NCI-H345 treated with DMSO at 0.1 percent for 48 hours (cell line): ENCODE data around the gene RPS16.

ENCODE experiments used
- DNase-seq: peaks from one replicate; lab custom pipeline; 2025; ENCODE audit not compliant: unreplicated experiment; lab: John Stamatoyannopoulos, UW

Gene RPS16

DNA sequence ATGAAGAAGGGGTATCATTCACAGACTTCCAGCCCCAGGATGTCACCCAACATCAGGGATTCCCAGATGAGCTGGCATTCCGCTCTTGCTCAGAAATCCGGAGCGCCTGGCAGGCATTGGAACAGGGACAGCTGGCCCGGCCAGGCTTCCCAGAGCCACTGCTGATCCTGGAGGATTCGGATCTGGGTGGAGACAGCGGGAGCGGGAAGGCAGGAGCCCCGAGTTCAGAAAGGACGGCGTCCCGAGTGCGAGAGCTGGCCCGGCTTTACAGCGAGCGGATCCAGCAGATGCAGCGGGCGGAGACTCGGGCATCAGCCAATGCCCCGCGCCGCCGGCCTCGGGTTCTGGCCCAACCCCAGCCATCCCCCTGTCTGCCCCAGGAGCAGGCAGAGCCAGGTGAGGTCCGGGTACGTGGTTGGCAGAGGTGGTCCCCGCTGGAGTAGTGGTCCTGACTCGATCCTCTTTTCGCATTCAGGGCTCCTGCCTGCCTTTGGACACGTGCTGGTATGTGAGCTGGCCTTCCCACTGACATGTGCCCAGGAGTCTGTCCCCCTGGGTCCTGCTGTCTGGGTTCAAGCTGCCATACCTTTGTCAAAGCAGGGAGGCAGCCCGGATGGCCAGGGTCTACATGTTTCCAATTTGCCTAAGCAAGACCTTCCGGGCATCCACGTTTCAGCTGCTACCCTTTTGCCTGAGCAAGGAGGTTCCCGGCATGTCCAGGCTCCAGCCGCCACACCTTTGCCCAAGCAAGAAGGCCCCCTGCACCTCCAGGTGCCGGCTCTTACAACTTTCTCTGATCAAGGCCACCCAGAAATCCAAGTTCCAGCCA is 12.3 kb downstream of the RPS16 start:
- no peak for DNase-seq

DNA sequence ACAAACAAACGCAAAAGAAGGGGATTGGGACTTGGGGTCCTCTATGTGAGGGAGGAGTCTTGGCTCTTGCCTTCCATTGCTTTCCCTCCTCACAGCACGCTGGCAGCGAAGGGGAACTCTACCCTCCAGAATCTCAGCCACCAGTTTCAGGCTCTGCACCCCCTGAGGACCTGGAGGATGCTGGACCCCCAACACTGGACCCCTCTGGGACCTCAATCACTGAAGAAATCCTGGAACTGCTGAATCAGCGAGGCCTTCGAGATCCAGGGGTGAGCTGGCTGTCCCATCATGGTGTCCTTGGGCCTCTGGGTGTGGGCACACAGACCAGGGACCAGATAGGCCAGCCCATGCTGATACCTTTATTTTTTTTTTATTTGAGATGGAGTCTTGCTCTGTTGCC is 13.7 kb downstream of the RPS16 start:
- no peak for DNase-seq

DNA sequence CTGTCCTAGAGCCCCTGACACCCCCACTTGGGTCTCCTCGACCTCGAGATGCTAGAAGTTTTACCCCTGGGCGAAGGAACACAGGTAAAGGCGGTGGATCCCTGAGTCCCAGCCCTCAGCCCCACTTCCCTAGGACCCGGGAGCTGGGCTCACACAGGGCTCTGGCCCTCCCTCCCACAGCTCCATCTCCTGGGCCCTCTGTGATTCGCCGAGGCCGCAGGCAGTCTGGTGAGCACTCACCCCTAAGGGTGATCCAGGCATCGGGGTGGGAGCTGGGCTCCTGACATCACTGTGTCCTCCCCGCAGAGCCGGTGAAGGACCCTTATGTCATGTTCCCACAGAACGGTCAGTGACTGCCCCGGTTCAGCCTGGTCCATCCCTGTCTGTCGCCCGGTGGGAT is 15.0 kb downstream of the RPS16 start:
- DNase-seq = no peak

DNA sequence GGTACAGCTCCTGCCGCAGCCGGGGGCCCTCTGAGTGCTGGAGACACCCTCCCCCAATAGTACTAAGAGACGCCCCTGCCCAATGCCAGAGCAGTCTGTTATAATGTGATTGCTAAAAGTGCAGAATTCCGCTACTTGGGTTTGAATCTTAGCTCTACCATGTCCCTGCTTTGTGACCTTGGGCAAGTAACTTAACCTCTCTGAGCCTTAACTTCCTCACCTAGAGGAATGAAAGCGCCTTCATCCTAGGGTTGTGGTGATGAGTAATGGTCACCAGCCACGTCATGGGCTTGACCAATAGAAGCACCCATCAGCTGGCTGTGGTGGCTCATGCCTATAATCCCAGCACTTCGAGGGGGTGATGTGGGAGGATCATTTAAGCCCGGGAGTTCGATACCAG is 16.7 kb downstream of the RPS16 start:
- no peak for DNase-seq

DNA sequence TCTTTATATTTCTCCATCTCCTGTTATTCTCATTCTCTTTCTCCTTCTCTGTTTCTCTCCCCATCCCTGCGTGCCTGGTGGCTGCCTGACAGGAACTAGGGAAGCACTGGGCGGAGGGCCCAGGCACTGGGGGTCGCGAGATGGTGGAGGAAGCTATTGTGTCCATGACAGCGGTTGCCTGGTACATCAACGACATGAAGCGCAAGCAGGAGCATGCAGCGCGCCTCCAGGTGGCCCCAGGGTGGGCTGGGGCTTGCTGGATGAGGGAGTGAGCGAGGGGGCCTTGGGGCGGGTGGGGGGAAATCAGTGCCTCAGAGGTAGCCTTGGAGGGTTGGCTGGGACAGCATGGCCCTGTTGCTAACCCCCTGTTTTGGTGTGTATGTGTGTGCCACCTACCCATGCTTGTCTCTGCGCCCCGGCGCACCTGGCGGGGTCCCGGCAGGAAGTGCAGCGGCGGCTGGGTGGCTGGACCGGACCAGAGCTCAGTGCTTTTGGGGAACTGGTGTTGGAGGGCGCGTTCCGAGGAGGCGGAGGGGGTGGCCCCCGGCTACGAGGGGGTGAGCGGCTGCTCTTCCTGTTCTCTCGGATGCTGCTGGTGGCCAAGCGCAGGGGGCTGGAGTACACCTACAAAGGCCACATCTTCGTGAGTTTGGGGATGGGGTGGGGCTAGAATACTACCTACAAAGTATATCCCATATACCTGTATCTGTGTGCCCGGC is 18.1 kb downstream of the RPS16 start:
- DNase-seq = no peak

DNA sequence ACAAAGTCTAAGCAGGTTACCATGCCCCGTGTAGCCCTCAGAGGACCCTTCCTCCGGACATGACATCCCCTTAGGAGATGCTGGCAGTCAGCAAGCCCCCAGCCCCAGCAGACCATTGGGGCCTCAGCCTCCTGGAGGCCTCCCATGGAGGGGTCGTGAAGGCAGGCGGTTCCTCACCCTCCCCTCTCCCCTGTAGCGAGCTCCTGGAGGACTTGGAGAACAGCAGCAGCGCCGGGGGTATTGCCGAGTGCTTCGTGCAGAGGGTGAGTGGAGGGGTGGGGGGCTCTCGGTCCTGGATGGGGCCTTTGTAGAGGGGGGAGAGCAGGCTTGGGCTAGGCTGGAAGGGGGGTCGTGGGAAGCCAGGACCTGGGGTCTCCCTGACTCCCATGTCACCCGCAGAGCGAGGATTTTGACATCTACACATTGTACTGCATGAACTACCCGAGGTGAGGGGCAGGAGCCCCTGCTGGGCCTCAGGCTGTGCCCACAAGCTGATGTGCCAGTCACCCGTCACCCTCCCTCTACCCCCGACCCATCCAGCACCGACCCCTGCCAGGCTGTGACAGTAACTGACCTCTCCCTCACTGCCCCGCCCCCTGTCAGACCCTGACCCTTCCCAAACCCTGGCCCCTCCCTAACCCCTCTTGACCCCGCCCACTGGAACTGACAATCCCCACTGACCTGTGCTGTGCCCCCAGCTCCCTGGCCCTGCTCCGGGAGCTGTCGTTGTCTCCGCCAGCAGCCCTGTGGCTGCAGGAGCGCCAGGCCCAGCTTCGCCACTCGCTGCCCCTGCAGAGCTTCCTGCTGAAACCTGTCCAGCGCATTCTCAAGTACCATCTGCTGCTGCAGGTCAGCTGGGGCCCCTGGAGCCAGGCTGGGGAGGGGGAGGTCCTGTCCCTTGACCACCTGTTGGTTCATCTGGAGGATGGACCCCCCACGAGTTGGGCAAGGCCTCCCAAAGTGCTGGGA is 19.3 kb downstream of the RPS16 start:
- no peak for DNase-seq

DNA sequence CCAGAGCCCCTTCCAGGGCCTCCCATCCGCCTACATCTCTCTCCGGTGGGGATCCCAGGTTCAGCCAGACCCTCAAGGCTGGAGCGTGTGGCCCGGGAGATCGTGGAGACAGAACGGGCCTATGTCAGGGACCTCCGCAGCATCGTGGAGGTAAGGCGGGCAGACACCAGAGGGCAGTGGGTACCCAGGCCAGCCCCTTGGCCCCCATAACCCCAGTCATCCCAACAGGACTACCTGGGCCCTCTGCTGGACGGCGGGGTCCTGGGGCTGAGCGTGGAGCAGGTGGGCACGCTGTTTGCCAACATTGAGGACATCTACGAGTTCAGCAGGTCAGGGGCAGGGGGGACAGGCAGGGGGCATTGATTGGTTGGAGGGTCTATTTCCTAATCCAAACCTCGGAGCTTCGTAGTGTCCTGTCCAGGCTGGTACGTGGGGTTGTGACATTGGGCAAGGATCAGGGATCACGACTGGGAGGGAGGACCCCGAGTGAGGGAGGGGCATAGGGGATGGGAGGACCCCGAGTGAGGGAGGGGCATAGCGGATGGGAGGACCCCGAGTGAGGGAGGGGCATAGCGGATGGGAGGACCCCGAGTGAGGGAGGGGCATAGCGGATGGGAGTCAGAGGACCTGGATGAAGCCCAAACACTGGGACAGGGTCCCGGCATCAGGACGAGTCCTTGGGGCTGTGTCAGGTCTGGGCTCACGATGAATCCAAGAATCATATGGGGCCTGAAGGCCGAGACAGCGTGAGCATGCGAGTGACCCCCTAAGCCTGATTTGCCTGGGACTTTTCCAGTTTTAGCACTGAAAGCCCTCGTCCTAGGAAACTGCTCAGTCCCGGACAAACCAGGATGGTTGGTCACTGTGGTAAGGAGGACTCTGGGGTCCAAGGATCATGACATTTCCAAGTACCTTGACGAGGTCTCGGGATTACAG is 20.4 kb downstream of the RPS16 start:
- no peak for DNase-seq

DNA sequence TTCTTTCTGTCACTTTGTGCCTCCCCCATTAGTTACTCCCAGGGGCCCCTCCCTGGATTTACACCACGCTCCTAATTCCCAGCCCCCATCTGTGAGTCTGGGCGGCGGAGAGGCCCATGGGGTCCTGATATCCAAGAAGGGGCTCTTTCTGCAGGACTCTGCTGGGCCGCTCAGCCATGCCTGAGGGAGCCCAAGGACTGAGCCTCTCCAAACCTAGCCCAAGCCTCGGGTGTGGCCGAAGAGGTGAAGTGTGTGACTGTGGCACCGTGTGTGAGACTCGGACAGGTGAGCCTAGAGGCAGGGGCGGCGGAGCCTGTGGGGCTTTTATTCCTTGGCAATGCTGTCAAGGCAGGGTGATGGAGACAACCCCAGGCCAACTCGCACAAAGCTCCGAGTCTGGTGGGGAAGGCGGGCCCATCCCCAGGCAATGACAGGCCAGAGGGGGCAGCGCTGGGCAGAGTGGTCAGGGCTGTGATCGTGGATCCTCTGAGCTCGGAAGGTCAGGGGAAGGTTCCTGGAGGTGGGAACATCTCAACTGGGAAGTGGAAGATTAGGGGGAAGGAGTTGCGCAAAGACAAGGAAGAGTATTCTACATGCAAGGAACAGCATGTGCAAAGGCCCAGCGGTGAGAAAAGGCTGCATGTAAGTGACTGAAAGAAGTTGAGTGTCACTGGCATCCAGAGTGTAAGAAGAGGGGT is 21.7 kb downstream of the RPS16 start:
- no peak for DNase-seq

DNA sequence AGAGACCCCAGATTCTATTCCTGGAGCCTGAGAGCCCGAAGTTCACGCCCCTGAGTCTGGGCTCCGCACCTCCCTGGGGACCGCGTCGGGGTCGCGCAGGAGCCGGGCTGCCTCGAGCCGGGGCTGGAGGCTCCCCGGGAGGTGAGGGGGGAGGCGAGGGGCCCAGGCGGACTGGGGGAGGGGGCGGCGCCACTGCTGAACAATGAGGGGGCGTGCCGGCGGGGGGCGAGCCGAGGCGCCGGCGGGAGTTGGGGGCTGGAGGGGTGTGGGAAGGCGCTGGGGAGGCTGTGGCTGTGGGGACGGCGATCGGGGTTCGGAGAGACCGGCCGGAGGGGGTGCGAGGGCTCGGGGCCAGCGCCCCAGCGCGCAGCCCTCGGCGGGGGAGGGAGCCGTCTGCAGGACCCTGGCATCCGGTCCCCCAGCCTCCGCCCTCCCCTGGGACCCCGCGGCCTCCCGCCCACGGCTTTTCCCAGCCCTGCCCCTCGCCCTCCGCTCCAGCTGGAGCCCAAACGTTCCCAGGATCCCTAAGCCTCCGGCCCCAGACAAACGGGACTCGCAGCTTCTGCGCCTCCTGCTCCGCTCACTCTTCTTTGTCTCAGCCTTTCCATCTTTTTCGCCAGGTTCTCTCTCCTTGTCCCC is 22.4 kb downstream of the RPS16 start:
- DNase-seq = peak; percentile 62

DNA sequence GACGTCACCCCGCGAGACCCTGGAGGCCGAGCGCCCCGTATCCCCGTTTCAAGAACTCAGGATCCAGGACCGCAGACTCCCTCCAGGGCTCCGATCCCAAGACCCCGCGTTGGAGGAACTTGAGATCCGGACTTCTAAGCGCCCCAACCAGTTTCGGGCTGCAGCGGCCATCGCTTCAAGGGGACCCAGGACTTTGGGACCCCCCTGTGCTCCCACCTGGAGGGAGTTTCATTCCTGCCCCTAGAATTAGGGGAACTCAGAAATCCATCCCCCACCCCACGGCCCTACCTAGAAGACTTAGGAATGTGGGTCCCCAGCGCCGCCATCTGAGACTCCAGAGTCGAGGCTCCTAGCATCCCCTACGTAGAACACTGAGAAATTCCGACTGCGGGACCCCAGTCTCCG is 22.9 kb downstream of the RPS16 start:
- DNase-seq = no peak

DNA sequence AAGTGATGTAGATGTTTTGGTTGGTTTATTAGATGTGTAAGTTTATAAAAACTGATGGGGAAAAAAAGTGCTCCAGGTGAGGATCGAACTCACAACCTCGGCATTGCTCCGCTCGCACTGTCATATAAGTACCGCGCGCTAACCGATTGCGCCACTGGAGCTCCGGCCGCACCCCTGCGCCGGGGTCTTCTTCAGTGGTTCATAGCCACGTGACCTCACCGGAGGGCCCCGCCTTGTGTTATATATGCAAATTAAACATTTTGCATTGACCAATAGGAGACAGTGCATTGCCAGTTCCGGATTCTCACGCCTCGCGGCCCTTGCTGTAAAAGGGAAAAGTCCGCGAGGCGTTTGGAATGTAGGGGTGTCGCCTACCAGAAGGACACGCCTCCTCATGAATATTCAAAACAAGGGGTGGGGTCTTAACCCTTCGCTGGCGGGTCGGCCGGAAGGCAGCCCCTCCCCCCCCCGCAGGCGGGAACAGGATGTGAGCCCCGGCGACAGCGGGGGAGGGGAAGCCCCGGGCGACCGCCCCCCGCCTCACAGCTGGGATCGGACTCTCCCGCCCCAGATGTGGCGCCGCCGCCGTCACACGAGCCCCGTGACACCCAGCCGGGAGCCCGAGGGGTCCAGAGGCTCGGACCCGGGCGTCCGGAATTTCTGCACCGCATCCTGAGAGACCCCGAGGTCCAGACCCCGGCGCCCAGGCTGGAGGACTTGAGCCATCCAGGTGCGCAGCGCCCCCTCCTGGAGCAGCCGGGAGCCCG is 23.5 kb downstream of the RPS16 start, which contains the start of gene PLEKHG2:
TSS of gene PLEKHG2 (plus strand) at position 570 of the 767 bp plus-strand sequence. CDS start 1,418 bp downstream, outside the sequence.
- DNase-seq = peak; percentile 100

DNA sequence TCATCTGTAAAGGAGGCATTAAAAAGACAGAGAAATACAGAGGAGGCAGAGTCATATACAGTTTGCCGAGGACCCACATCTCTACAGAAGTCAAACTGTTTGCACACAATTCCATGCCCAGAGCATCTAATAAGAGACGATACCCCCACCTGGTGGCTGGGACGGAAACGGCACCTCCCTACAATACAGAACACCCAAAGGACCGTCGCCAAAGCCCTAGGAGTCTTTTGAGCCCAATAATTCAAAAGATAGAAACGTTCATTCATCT is 24.0 kb downstream of the RPS16 start:
- peak; percentile 99 for DNase-seq

DNA sequence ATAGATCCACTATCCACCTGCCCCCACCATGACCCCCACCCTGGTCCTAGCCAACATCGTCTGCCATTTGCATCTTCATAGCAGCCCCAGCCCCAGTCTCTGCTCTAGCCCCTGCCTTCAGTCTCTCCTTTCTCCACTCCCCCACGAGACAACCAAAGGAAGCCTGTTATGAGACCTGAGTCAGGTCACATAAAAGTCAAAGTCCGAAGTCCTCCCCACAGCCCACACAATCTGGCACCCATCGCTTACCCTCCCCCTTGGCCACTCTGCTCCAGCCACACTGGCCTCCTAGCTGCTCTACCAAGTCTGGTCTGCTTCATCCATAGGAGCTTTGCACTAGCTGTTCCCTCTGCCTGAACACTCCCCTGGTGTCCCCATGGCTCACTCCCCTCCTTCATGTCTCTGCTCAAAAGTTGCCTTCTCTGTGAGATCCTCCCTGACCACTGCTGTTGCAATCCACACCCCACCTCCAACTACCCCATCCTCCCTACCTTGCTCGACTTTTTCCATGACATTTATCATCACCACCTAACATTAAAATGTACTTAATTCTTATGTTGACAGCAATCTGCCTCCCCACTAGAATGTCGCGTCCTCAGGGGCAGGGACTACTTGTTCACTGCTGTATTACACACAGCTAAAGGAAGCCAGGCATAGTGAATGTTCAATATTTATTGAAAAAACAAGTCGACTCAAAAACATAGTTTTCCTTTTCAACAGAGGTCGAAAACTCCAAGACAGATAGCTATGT is 24.5 kb downstream of the RPS16 start:
- DNase-seq = no peak

DNA sequence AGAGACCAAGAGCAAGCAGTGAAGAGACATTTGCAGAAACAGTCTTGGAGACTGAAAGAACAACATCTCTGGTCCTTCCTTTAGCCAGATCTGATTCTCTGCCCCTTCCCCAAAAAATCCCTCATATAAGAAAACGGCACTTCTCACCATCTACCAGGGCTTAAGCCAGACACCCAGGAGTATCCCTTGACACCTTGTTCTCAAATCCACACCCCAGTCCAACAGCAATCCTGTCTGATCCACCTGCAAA is 25.0 kb downstream of the RPS16 start:
- DNase-seq = no peak

DNA sequence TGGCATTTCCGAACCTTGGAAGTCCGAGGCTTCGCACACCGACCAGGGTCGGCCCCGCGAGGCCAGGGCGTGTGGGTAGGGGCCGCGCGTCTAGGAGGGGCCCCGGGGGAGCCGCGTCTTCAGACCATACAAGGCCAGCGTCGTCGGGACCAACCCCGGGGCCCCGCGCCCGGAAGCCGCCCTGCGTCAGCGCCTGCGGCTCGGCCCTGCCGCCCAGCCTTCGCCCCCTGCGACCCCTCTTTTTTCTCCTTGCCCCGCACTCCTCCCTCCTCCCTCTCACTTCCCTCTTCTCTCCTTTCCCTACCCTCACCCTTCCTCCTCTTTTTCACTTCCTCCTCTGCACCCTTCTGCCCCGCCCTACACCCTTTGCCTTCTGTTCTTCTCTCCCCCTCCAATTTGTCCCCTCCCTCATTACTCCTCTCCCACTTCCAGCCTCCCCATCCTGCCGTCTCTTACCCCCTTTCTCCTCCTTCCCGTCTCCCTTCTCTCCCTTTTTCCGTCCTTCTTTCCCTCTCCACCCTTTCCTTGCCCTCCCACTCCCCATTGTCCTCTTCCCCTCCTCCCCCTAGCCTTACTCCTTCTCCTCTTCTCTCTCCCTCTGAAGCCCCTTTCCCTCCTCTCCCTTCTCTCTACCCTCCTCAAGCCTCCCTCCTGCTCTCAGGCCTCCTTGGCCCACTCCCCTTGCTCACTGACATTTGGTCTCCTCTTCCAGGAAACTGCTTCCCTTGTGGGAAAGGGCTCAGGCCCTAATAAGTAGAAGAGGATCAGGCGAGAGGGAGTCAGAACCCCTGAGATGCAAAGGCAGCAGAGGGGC is 25.5 kb downstream of the RPS16 start:
- no peak for DNase-seq

DNA sequence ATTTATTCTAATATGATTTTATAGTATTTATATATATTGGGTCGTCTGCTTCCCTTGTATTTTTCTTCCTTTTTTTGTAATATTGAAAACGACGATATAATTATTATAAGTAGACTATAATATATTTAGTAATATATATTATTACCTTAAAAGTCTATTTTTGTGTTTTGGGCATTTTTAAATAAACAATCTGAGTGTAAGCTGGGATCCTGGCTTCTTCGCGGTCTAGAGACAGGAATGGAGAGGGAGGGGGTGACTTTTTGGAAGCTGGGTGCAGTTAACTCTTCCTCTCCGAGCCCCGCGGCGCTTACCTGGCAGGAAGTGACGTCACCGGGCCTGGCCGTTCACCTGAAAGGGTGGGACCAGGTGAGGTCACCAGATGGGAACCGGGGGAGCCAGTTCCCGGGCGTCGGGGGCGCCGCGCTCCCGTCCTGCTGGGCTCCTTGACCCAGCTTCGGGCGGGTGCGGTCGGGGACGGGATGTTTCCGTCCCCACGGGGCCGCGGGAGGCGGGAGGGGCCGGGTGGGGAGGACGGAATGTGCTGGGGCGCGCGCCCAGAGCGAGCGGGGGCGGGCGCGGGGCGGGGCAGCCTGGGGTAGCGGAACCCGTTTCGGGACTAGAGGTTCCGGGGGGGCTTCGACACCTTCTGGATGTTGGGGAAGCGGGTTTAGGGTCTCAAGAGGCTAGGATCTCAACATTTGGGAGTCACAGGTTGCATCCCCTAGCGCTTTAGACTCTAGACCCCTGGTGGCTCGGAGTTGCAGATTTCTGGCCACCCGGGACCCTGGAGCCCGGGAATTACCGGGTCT is 26.3 kb downstream of the RPS16 start:
- DNase-seq = peak; percentile 100
